HG03521 (cell line): Measurements from ENCODE around the gene IL2RG.
A peak's percentile ranks its signal among the peaks of the same experiment; 100 is the strongest.

ENCODE experiments used
- ATAC-seq: cut with Tn5 transposase; IDR thresholded peaks from one replicate; pipeline ENCODE4 v1.9.1; 2021; ENCODE audit warnings: mild to moderate bottlenecking, moderate library complexity; ENCODE audit not compliant: unreplicated experiment

IL2RG gene

GRCh38 chrX:71111141-71111843, at the start of gene IL2RG:
TSS of gene IL2RG (minus strand) at chrX:71111577. CDS start at chrX:71111539, 38 bp downstream.
- ATAC-seq, result peak; percentile 83

GRCh38 chrX:71160475-71160874, 49.1 kb upstream of the IL2RG start:
- ATAC-seq, result no peak

DNA sequence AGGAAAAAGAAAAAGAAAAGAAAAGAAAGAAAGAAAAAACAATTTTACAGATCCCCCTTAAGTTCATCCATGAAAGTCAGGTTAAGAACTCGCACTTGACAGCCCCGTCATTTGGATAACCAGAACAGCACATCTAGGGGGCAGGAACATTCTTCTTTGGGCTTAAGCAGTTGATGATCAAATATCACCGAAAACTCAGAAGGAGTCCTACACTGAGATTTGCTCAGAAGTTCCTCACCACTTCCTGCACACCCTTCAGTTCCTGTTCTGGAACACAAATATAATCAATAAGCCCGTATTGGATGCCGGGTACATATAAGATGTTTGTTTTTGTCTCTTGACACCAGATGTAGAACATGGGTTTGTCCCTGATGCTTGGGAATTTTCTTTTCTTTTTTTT, 48.0 kb upstream of the IL2RG start:
- ATAC-seq, result no peak

DNA sequence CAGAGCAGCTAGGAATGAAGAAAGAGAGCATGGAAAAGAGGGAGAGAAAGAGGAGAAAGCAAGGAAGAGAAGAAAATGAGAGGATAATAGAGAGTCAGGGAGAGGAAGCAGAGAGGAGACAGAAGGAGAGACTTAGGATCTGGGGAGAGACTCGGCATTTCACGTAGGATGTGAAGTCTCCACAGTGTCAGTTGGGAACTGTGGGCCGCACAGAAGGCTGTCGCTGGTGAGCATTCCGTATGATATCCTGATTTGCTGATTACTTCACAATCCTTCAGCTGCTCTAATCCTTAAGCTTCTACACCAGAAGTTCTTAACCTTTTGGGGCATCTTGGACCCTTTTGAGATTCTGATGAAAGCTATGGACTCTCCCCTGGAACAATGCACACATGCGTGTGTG, 47.2 kb upstream of the IL2RG start:
- ATAC-seq, result no peak

- ATAC-seq, result no peak
Observed at GRCh38 chrX:71154641-71155040, 43.3 kb upstream of the IL2RG start.

GRCh38 chrX:71154196-71154595, 42.8 kb upstream of the IL2RG start:
- ATAC-seq, result no peak

DNA sequence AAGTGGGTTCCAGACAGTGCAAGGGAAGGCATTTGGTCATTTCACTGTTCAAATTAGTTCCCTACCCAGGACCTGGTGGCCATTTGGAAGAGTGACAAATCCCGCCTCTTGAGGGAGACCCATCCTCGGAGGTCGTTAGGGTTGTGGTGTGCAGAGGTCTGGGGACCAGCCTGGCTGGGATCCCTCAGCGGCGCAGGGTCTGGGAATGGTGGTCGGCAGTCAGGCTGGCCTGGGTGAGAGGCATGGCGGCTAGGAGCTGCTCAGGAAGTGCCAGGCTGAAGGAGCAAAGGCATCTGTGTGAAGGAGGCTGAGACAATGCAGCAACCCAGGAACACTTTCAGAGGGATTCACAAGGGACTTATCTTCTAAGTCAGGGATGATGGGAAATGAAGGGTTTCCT, 40.0 kb upstream of the IL2RG start:
- no peak for ATAC-seq

GRCh38 chrX:71148278-71148663, 36.9 kb upstream of the IL2RG start:
- no peak for ATAC-seq

- ATAC-seq, result no peak
Observed at GRCh38 chrX:71147496-71148277, 36.3 kb upstream of the IL2RG start.

GRCh38 chrX:71144651-71145050, 33.3 kb upstream of the IL2RG start, which contains the start of gene NLGN3:
TSS of gene NLGN3 (plus strand) at chrX:71144841. CDS start at chrX:71147750, 2,909 bp downstream.
- ATAC-seq, result no peak

DNA sequence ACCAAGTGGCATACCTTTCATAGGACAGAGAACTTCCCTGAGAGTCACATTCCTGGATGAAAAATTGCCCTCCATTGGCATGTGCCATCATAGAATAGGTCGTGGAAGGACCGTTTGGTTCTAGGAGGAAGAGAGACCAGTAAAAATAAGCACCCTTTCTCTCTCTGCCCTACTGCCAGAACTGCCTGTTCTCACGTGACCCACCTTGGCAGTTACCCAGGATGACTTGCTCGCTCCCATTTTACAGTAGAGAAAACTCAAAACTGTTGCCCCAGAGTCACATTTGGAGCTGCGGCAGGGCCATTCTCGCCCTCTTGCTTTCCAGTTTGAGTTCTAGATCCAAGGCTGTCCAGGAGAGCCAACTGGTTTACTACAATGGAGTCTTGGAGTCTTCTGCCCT, 32.1 kb upstream of the IL2RG start:
- no peak for ATAC-seq

DNA sequence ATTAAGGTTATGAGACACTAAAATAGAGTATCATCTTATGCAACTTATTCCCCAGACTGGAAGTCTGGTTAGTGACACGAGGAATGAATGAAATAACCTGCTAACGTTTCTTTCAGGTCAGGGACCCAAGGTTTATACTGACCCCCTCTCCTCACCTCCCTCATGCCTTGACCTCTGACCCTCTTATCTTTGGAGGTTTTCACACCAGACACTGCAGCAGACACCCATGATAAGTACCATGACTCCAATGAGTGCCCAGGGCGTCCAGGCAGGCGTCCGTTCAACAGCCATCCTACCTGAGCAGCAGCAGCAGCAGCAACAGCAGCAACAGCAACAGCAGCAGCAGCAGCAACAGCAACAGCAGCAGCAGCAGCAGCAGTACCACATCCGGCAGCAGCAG, 29.1 kb upstream of the IL2RG start:
- ATAC-seq, result no peak

DNA sequence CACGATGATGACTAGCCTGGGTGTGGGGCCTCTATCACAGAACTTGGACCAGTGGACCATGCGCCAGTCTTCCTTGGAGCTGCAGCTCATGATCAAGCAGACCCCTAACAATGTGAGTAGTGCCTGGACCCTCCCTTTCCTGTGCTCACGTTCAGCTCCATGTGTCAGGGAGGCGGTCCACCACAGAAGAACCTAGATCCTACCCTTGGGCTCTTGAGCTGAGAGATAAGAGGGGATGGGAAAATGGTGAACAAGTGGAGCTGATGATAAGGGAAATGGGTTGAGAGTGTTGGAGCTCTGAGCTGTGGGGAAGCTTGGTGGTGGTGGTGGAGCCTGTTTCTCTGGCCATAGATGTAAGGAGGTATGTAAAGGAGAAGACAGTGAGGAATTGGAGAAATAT, 20.1 kb upstream of the IL2RG start:
- ATAC-seq, result no peak

- no peak for ATAC-seq
Observed at GRCh38 chrX:71128915-71129765, 17.8 kb upstream of the IL2RG start.

DNA sequence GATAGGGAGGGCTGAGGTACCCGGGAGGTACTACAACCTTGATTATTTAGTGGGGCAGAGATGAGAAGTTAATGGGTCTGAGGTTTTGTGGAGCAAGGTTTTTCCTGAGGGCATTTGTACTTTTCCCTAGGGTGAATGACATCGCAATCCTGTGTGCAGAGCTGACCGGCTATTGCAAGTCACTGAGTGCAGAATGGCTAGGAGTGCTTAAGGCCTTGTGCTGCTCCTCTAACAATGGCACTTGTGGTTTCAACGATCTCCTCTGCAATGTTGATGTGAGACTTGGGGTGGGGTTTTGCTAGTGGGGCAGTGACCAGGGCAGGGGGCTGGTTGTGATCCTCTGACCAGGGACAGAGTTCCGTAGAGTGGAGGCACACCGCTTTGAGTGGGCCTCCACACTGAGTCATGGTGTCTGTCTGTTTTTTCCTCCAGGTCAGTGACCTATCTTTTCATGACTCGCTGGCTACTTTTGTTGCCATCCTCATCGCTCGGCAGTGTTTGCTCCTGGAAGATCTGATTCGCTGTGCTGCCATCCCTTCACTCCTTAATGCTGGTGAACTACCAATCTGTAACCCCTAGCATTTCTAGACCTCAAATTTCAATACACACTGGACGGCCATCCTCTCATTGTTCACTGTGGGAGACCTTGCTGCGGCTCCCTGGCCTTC, 16.9 kb upstream of the IL2RG start:
- no peak for ATAC-seq

DNA sequence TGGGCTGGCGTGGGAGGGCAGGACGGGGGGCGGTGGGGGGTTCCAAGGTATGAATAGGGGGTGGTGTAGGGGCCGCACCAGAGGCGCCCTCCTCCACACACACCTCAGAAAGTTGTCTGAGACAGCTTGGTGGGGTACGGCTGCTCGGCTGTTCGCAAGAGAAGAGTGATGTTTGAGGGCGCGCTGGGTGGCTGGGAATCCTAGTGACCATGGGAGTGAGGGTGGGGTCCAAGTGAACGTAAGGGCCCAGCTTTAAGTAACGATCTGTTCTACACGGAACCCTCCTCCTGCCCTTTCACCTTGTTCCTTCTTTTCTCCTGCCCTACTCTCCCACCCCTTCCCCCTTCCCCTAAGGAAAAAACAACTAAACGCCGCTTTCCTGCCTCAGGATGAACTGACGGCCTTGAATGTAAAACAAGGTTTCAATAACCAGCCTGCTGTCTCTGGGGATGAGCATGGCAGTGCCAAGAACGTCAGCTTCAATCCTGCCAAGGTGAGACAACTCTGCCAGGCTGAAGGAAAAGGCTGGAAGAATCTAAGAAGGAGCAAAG, 7.7 kb upstream of the IL2RG start:
- no peak for ATAC-seq

- peak; percentile 90 for ATAC-seq
Observed at GRCh38 chrX:71118032-71118984, 6.9 kb upstream of the IL2RG start, which contains the start of gene MED12. TSS of gene MED12 (plus strand) at chrX:71118596. CDS start at chrX:71118755, 159 bp downstream.

- no peak for ATAC-seq
Observed at GRCh38 chrX:71117358-71117757, 6.0 kb upstream of the IL2RG start.

DNA sequence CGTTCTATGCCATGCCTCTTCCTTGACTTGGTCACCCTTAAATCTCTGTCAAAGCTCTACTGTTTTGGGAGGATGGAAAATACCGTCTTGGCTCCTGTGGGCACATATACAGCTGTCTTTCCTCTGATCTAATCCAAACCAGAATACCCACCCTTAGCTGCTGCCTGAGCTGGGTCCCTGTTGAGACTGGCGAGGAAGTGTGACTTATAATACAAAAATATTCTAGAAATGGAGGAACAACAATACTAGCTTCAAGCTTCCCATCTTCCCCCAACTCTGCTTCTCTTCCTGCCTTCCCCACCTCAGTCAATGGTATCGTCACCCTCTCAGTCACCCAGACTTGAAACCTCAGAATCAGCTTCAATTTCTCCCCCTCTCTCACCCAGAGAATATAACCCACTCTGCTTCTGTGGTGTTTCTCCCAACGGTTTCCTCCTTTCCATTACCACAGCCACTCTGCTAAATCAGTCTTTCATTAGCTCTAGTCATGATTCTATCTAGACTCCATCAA, 599 bp upstream of the IL2RG start:
- ATAC-seq, result no peak
